HG03280 (cell line): ENCODE results near the gene UPK1A.
"Not testable (repeated sequence)": the region's sequence is repeated elsewhere in the genome, so short reads cannot be mapped to it uniquely, and the experiment has no call there.

Source experiments
- ATAC-seq: cut with Tn5 transposase; IDR thresholded peaks from one replicate; pipeline ENCODE4 v1.9.1; 2021; ENCODE audit warnings: mild to moderate bottlenecking, moderate library complexity; ENCODE audit not compliant: unreplicated experiment

UPK1A gene

GRCh38 chr19:35716801-35717664, 50.7 kb downstream of the UPK1A start:
- ATAC-seq, result peak; percentile 57

- ATAC-seq, result peak; percentile 48
Observed at GRCh38 chr19:35717665-35718344, 51.5 kb downstream of the UPK1A start, which contains the start of gene KMT2B. KMT2B (plus strand) TSS chr19:35718003; CDS start chr19:35718019, 16 bp downstream.

- no peak for ATAC-seq
Observed at GRCh38 chr19:35718345-35719041, 52.2 kb downstream of the UPK1A start.

GRCh38 chr19:35719402-35720162, 53.3 kb downstream of the UPK1A start:
- no peak for ATAC-seq

- ATAC-seq, result no peak
Observed at GRCh38 chr19:35720163-35720524, 53.8 kb downstream of the UPK1A start.

- no peak for ATAC-seq
Observed at GRCh38 chr19:35720648-35721047, 54.3 kb downstream of the UPK1A start.

GRCh38 chr19:35721374-35721773, 55.1 kb downstream of the UPK1A start:
- no peak for ATAC-seq

- no peak for ATAC-seq
Observed at GRCh38 chr19:35722461-35722860, 56.1 kb downstream of the UPK1A start.

- no peak for ATAC-seq
Observed at GRCh38 chr19:35722897-35723296, 56.6 kb downstream of the UPK1A start.

GRCh38 chr19:35723671-35724070, 57.4 kb downstream of the UPK1A start:
- ATAC-seq, result no peak

GRCh38 chr19:35724132-35724531, 57.8 kb downstream of the UPK1A start:
- ATAC-seq, result not testable (repeated sequence)

GRCh38 chr19:35724560-35724959, 58.2 kb downstream of the UPK1A start:
- ATAC-seq, result no peak

GRCh38 chr19:35725216-35725861, 59.0 kb downstream of the UPK1A start:
- no peak for ATAC-seq

- ATAC-seq, result no peak
Observed at GRCh38 chr19:35727053-35727955, 61.0 kb downstream of the UPK1A start.
